ENCODE results near the gene KAT6B.

Gene KAT6B

DNA sequence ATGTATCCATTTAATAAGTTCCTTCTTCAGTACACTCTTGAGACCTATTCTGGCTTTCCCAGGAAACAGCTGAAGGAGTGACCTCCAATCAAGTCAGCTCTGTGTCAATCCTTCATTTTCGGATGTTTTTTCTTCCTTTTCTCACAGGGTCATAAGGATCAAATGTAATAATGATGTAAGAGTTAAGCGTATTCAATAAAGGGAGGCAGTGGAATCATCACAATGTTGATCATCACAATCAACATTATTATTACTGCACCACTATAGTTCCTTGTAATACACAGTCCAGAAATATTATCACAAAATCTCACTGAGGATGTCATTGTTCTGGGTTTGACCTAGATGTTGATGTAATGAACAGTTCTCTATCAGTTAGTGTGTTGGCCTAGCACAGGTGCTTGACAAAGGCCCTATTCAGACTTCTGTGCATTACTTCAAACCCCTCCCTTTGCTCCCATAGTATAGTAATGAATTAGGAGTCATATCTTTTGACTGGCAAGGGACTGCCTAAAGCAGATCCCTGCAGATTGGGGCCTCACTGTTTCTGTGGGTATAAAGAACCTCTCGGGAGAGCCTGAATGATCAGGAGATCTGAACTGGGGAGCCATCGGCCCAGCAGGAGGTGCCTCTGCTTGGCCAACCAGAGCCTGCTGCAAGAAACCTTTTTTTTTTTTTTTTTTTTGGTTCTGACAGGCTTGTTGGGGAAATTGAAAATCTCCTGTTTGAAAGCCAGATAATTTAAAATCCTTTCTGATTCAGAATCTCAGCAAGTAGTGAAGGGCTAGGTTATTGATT, 100.6 kb downstream of the KAT6B start:
- Histone ChIP-seq H3K9me3 (no peaks in the 10 kb centered on the region), H3K4me1 (peaks cover 18% of the 10 kb centered on the region), H3K36me3 (no peaks in the 10 kb centered on the region), H3K27me3 (no peaks in the 10 kb centered on the region), H3K4me3 (ENCODE audit: low read depth, low read length) (no peak overlapping the region)
- TF ChIP-seq, protein P1, sequence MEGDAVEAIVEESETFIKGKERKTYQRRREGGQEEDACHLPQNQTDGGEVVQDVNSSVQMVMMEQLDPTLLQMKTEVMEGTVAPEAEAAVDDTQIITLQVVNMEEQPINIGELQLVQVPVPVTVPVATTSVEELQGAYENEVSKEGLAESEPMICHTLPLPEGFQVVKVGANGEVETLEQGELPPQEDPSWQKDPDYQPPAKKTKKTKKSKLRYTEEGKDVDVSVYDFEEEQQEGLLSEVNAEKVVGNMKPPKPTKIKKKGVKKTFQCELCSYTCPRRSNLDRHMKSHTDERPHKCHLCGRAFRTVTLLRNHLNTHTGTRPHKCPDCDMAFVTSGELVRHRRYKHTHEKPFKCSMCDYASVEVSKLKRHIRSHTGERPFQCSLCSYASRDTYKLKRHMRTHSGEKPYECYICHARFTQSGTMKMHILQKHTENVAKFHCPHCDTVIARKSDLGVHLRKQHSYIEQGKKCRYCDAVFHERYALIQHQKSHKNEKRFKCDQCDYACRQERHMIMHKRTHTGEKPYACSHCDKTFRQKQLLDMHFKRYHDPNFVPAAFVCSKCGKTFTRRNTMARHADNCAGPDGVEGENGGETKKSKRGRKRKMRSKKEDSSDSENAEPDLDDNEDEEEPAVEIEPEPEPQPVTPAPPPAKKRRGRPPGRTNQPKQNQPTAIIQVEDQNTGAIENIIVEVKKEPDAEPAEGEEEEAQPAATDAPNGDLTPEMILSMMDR (IDR thresholded peaks at IDR 0.05; ENCODE audit: low read depth, low read length) = no peak
- DNase-seq = no peak

GRCh38 chr10:74927701-74928100, 101.3 kb downstream of the KAT6B start:
- H3K27me3 ChIP-seq = no peaks in the 10 kb centered on the region
- H3K9me3 ChIP-seq = no peaks in the 10 kb centered on the region
- no peaks in the 10 kb centered on the region for H3K36me3 ChIP-seq
- TF ChIP-seq, protein P1 (IDR thresholded peaks at IDR 0.05; ENCODE audit: low read depth, low read length) = no peak
- peaks cover 18% of the 10 kb centered on the region for H3K4me1 ChIP-seq
- DNase-seq = no peak
- H3K4me3 ChIP-seq (ENCODE audit: low read depth, low read length) = no peak overlapping the region

DNA sequence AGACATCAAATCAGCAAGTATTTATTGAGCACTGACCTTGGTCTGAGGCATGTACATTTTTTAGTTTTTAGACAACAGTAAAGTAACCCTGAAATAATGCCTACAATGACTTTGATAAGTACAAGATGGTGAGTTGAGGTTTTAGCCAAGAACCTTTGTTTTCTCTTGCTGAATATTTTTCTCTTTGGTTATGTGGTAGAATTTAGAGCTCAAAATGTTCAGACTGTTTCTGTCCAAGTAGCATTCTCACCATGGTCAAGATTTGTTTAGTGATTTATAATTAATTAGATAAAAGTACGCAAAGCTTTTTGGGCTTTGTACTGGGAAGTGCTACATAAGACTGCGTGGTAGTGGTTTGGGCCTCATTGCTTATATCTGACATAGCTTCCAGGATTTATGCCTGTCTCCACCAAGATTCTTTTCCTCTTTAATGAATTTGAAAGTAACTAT, 102.4 kb downstream of the KAT6B start:
- no peak overlapping the region for H3K4me3 ChIP-seq (ENCODE audit: low read depth, low read length)
- TF ChIP-seq, protein P1 (IDR thresholded peaks at IDR 0.05; ENCODE audit: low read depth, low read length) = no peak
- DNase-seq = no peak

GRCh38 chr10:74929197-74929596, 102.8 kb downstream of the KAT6B start:
- Histone ChIP-seq H3K4me1 (peaks cover 20% of the 10 kb centered on the region), H3K27me3 (no peaks in the 10 kb centered on the region), H3K36me3 (no peaks in the 10 kb centered on the region), H3K4me3 (ENCODE audit: low read depth, low read length) (no peak overlapping the region), H3K9me3 (no peaks in the 10 kb centered on the region)
- no peak for DNase-seq
- TF ChIP-seq, protein P1 (IDR thresholded peaks at IDR 0.05; ENCODE audit: low read depth, low read length) = no peak

More for the DNA sequence above, 102.4 kb downstream of the KAT6B start:
- Histone ChIP-seq H3K36me3 (no peaks in the 10 kb centered on the region), H3K9me3 (no peaks in the 10 kb centered on the region), H3K27me3 (no peaks in the 10 kb centered on the region), H3K4me1 (peaks cover 20% of the 10 kb centered on the region)

DNA sequence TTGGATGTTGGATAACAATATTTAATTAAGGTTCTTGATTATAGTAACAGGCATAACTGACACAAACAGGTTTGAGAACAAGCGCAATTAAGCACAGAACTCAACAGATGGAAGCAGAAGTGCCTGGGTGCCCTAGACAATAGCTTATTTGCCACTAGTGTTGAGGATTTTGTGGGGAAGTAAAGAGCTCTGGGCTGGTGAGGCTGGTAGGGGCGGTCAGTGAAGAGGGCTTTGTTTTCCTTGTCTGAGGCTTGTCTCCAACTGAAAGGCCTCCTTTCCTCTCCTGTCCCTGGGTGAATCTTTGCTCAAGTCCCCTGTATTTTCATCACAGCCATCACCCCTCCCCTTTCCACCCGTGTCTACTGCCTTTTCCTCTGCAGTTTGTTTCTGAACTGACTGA, 104.6 kb downstream of the KAT6B start:
- Histone ChIP-seq H3K36me3 (no peaks in the 10 kb centered on the region), H3K27me3 (no peaks in the 10 kb centered on the region), H3K4me3 (ENCODE audit: low read depth, low read length) (no peak overlapping the region), H3K9me3 (no peaks in the 10 kb centered on the region), H3K4me1 (peaks cover 17% of the 10 kb centered on the region)
- TF ChIP-seq, protein P1 (IDR thresholded peaks at IDR 0.05; ENCODE audit: low read depth, low read length) = no peak
- DNase-seq = no peak

- Histone ChIP-seq H3K27me3 (no peaks in the 10 kb centered on the region), H3K4me1 (peaks cover 10% of the 10 kb centered on the region), H3K9me3 (no peaks in the 10 kb centered on the region), H3K4me3 (ENCODE audit: low read depth, low read length) (no peak overlapping the region), H3K36me3 (no peaks in the 10 kb centered on the region)
- no peak for DNase-seq
- TF ChIP-seq, protein P1 (IDR thresholded peaks at IDR 0.05; ENCODE audit: low read depth, low read length) = no peak
Observed at GRCh38 chr10:74932648-74933047, 106.2 kb downstream of the KAT6B start.

Data from BE2C (cell line).